Kidney (tissue), 14 donors: ENCODE measurements around the gene ZNF609. TPM values are rescaled to one million over a fixed set of nuclear protein-coding genes. Genes with fewer than 3 reads are reported as not detected.

Experiments used
- DNase-seq, 5 donors: peaks; one replicate each; pipeline ENCODE4 v3.0.0-alpha.2; 2013 to 2020
- FAIRE-seq: peaks from 2 replicates; lab custom pipeline; 2012; peaks lifted over from hg19 to GRCh38; lab: Jason Lieb, UNC
- H3K27ac ChIP-seq, 2 donors: one replicate each; pipeline ENCODE4 v1.7.0; 2013; ENCODE audit warnings: low read depth in 2 of 2, low read length in 2 of 2, inconsistent platforms in 1 of 2
- H3K27me3 ChIP-seq: one replicate; pipeline ENCODE4 v1.7.1; 2013; ENCODE audit warnings: low read length, inconsistent platforms; ENCODE audit not compliant: control insufficient read depth, insufficient read depth
- H3K36me3 ChIP-seq, 3 donors: one replicate each; pipeline versions ENCODE4 v1.7.0 to v1.7.1; 2013; ENCODE audit warnings: low read length in 3 of 3, control low read depth in 1 of 3, inconsistent platforms in 1 of 3; ENCODE audit not compliant: insufficient read depth in 3 of 3, control insufficient read depth in 2 of 3
- H3K4me1 ChIP-seq, 3 donors: one replicate each; pipeline versions ENCODE4 v1.7.0 to v1.7.1; 2013; ENCODE audit warnings: low read length in 3 of 3, inconsistent platforms in 1 of 3, low read depth in 1 of 3; ENCODE audit not compliant: control insufficient read depth in 2 of 3, insufficient read depth in 2 of 3
- H3K4me3 ChIP-seq, 3 donors: one replicate each; pipeline versions ENCODE4 v1.7.0 to v1.8.1; 2013; ENCODE audit warnings: low read length in 3 of 3, control low read depth in 1 of 3, inconsistent platforms in 1 of 3
- H3K9ac ChIP-seq, 3 donors: one replicate each; pipeline versions ENCODE4 v1.7.0 to v1.7.1; 2013; ENCODE audit warnings: low read length in 3 of 3, control low read depth in 1 of 3, inconsistent platforms in 1 of 3
- H3K9me3 ChIP-seq, 3 donors: one replicate each; pipeline versions ENCODE4 v1.7.0 to v1.7.1; 2013; ENCODE audit warnings: low read length in 3 of 3, control low read depth in 1 of 3, inconsistent platforms in 1 of 3; ENCODE audit not compliant: control insufficient read depth in 2 of 3, insufficient read depth in 1 of 3
- CTCF ChIP-seq: IDR thresholded peaks from 3 replicates; pipeline ENCODE4 v1.5.1; 2012; ENCODE audit warnings: mild to moderate bottlenecking, moderate library complexity, borderline replicate concordance; ENCODE audit not compliant: insufficient read depth; ENCODE audit errors: extremely low read depth
- intact Hi-C: fragments of 100-400 bp; cut with DNase I; formaldehyde crosslinking; loops from one replicate; pipeline ENCODE4 v1.11.1; 2022
- polyA plus RNA-seq: library from polyadenylated mRNA; stranded (reverse); fragments of 350-450 nt; fragmentation: Illumina TruSeq; extraction: RNeasy Lipid Tissue Mini Kit (QIAGEN cat#74804); gene quantifications from one replicate; pipeline ENCODE4 v1.2.3, GENCODE V29; 2014; ENCODE audit warnings: low read depth, low replicate concordance; ENCODE audit not compliant: insufficient read depth
- total RNA-seq: library from RNA; stranded (reverse); fragmentation: NEBNext Ultra II Directional; extraction: Animal tissue kit (Norgen Biotek cat#: 25700); gene quantifications from one replicate; pipeline ENCODE4 v1.2.1, GENCODE V29; 2021
- donor health status: control.
- donor health status: control.
- donor health status: control.
- donor health status: control.
- donor health status: control.
- donor health status: DM: yes; HTN: yes; CAD: no.
- donor health status: Normal renal cell carcinoma (clear cell type).

Gene ZNF609
- total and polyA plus RNA-seq, 2 donors from 2014 or later = 3.1 to 37.2 TPM

- no peak overlapping the region for H3K4me3 ChIP-seq
- intact Hi-C loops = no loop called here
- no peak for FAIRE-seq
- peaks cover 0 to 6% (median 6%) of the 10 kb centered on the region in 3 donors for H3K36me3 ChIP-seq
- H3K27me3 ChIP-seq = no peaks in the 10 kb centered on the region
- no peak overlapping the region for H3K9ac ChIP-seq
- TF ChIP-seq CTCF = no peak
- DNase-seq = no peak
- H3K9me3 ChIP-seq = no peaks in the 10 kb centered on the region
- H3K27ac ChIP-seq = no peak overlapping the region
- no peaks in the 10 kb centered on the region for H3K4me1 ChIP-seq
Measured at GRCh38 chr15:64441852-64442251, 18.5 kb upstream of the ZNF609 start.

- intact Hi-C loops = no loop called here
- Histone ChIP-seq H3K27me3 (no peaks in the 10 kb centered on the region), H3K27ac (no peak overlapping the region), H3K9ac (no peak overlapping the region), H3K4me3 (no peak overlapping the region), H3K9me3 (no peaks in the 10 kb centered on the region), H3K4me1 (no peaks in the 10 kb centered on the region), H3K36me3 (peaks cover 2 to 13% (median 12%) of the 10 kb centered on the region in 3 donors)
- TF ChIP-seq CTCF = no peak
- DNase-seq = no peak
- no peak for FAIRE-seq
Measured at GRCh38 chr15:64443016-64443415, 17.4 kb upstream of the ZNF609 start.

- intact Hi-C loops = no loop called here
- Histone ChIP-seq H3K27me3 (no peaks in the 10 kb centered on the region), H3K27ac (peak overlapping the region in 1 of 2 donors; percentile 24), H3K4me1 (no peaks in the 10 kb centered on the region), H3K4me3 (no peak overlapping the region), H3K36me3 (peaks cover 2 to 13% (median 12%) of the 10 kb centered on the region in 3 donors), H3K9me3 (no peaks in the 10 kb centered on the region), H3K9ac (no peak overlapping the region)
- DNase-seq (no peak), FAIRE-seq (no peak)
- no peak for TF ChIP-seq CTCF
Measured at GRCh38 chr15:64443747-64444621, 16.4 kb upstream of the ZNF609 start.
